Activated naive CD4-positive, alpha-beta T cell treated with anti-CD3 and anti-CD28 coated beads, Interleukin-2, amount 10 ng/mL, durations not matched to agents 7 days and 5 days (primary cell): ENCODE data around the gene ABHD4.
"Not testable (repeated sequence)": the region's sequence is repeated elsewhere in the genome, so short reads cannot be mapped to it uniquely, and the experiment has no call there.

ENCODE experiments used
- CTCF ChIA-PET: fragments of 350-600 bp; sonication (Branson Sonifier 250); formaldehyde crosslinking; loops from one replicate; lab custom pipeline; 2021; ENCODE audit warnings: antibody characterized with exemption; lab: Charles Lee
- DNase-seq: peaks from one replicate; pipeline ENCODE4 v3.0.0-alpha.2; 2020
- H3K27ac Mint-ChIP-seq: one replicate; pipeline ENCODE4 v1.8.0; 2021; ENCODE audit warnings: mild to moderate bottlenecking, moderate library complexity, mixed read lengths
- H3K27me3 Mint-ChIP-seq: one replicate; pipeline ENCODE4 v1.8.0; 2021; ENCODE audit warnings: mild to moderate bottlenecking, mixed read lengths
- H3K36me3 Mint-ChIP-seq: one replicate; pipeline ENCODE4 v1.8.0; 2021; ENCODE audit warnings: mixed read lengths
- H3K4me1 Mint-ChIP-seq: one replicate; pipeline ENCODE4 v1.8.0; 2021; ENCODE audit warnings: mixed read lengths
- H3K4me3 Mint-ChIP-seq: one replicate; pipeline ENCODE4 v1.8.0; 2021; ENCODE audit warnings: mild to moderate bottlenecking, moderate library complexity, mixed read lengths
- H3K9me3 Mint-ChIP-seq: one replicate; pipeline ENCODE4 v1.8.0; 2021; ENCODE audit warnings: mixed read lengths

Gene ABHD4

GRCh38 chr14:22601996-22602395, 3.9 kb downstream of the ABHD4 start:
- peak overlapping the region; percentile 40 for H3K27ac Mint-ChIP-seq
- CTCF ChIA-PET: no interaction called here
- peaks cover 45% of the 10 kb centered on the region for H3K36me3 Mint-ChIP-seq
- H3K9me3 Mint-ChIP-seq: no peaks in the 10 kb centered on the region
- H3K4me3 Mint-ChIP-seq: no peak overlapping the region
- H3K27me3 Mint-ChIP-seq: peaks cover 8% of the 10 kb centered on the region
- DNase-seq: no peak
- H3K4me1 Mint-ChIP-seq: peaks cover 33% of the 10 kb centered on the region

GRCh38 chr14:22602862-22603261, 4.8 kb downstream of the ABHD4 start:
- Mint-ChIP-seq H3K9me3 (no peaks in the 10 kb centered on the region), H3K27me3 (peaks cover 4% of the 10 kb centered on the region), H3K4me1 (peaks cover 27% of the 10 kb centered on the region), H3K36me3 (peaks cover 53% of the 10 kb centered on the region), H3K27ac (no peak overlapping the region), H3K4me3 (no peak overlapping the region)
- DNase-seq: no peak
- CTCF ChIA-PET: no interaction called here

GRCh38 chr14:22606380-22606779, 8.3 kb downstream of the ABHD4 start:
- DNase-seq: no peak
- Mint-ChIP-seq H3K9me3 (no peaks in the 10 kb centered on the region), H3K27me3 (no peaks in the 10 kb centered on the region), H3K27ac (no peak overlapping the region), H3K4me1 (peaks cover 4% of the 10 kb centered on the region), H3K4me3 (no peak overlapping the region), H3K36me3 (peaks cover 57% of the 10 kb centered on the region)
- CTCF ChIA-PET: interaction anchor here (0.8 kb wide), 1 partner anchor 268 kb away, joined by 3 read pairs; no protein-coding TSS in a partner anchor

GRCh38 chr14:22607291-22607690, 9.2 kb downstream of the ABHD4 start:
- peaks cover 50% of the 10 kb centered on the region for H3K36me3 Mint-ChIP-seq
- H3K4me3 Mint-ChIP-seq: no peak overlapping the region
- H3K27ac Mint-ChIP-seq: no peak overlapping the region
- no peaks in the 10 kb centered on the region for H3K27me3 Mint-ChIP-seq
- H3K9me3 Mint-ChIP-seq: no peaks in the 10 kb centered on the region
- DNase-seq: no peak
- CTCF ChIA-PET: no interaction called here
- H3K4me1 Mint-ChIP-seq: no peaks in the 10 kb centered on the region

GRCh38 chr14:22610931-22611330, 12.8 kb downstream of the ABHD4 start:
- H3K36me3 Mint-ChIP-seq: peaks cover 26% of the 10 kb centered on the region
- H3K27me3 Mint-ChIP-seq: no peaks in the 10 kb centered on the region
- CTCF ChIA-PET: no interaction called here

GRCh38 chr14:22613106-22613695, 15.1 kb downstream of the ABHD4 start:
- Mint-ChIP-seq H3K9me3 (no peaks in the 10 kb centered on the region), H3K27me3 (no peaks in the 10 kb centered on the region), H3K4me3 (no peak overlapping the region), H3K27ac (no peak overlapping the region), H3K36me3 (peaks cover 13% of the 10 kb centered on the region), H3K4me1 (no peaks in the 10 kb centered on the region)
- DNase-seq: no peak
- CTCF ChIA-PET: no interaction called here

More at GRCh38 chr14:22610931-22611330, 12.8 kb downstream of the ABHD4 start:
- Mint-ChIP-seq H3K27ac (no peak overlapping the region), H3K4me3 (no peak overlapping the region), H3K4me1 (no peaks in the 10 kb centered on the region), H3K9me3 (no peaks in the 10 kb centered on the region)
- no peak for DNase-seq

- no peaks in the 10 kb centered on the region for H3K27me3 Mint-ChIP-seq
- H3K9me3 Mint-ChIP-seq: no peaks in the 10 kb centered on the region
- no peak for DNase-seq
- CTCF ChIA-PET: no interaction called here
- H3K27ac Mint-ChIP-seq: no peak overlapping the region
- no peak overlapping the region for H3K4me3 Mint-ChIP-seq
- H3K36me3 Mint-ChIP-seq: peaks cover 13% of the 10 kb centered on the region
- H3K4me1 Mint-ChIP-seq: no peaks in the 10 kb centered on the region
Observed at GRCh38 chr14:22613736-22614239, 15.7 kb downstream of the ABHD4 start.

- peaks cover 13% of the 10 kb centered on the region for H3K36me3 Mint-ChIP-seq
- CTCF ChIA-PET: no interaction called here
- H3K27me3 Mint-ChIP-seq: no peaks in the 10 kb centered on the region
Observed at GRCh38 chr14:22614240-22614799, 16.2 kb downstream of the ABHD4 start.

GRCh38 chr14:22615765-22616164, 17.7 kb downstream of the ABHD4 start:
- H3K4me1 Mint-ChIP-seq, H3K27ac Mint-ChIP-seq, H3K4me3 Mint-ChIP-seq, H3K36me3 Mint-ChIP-seq, H3K27me3 Mint-ChIP-seq, CTCF ChIA-PET, H3K9me3 Mint-ChIP-seq, DNase-seq: not testable (repeated sequence)

More at GRCh38 chr14:22614240-22614799, 16.2 kb downstream of the ABHD4 start:
- no peak for DNase-seq
- no peaks in the 10 kb centered on the region for H3K9me3 Mint-ChIP-seq
- H3K27ac Mint-ChIP-seq: no peak overlapping the region
- H3K4me1 Mint-ChIP-seq: no peaks in the 10 kb centered on the region
- no peak overlapping the region for H3K4me3 Mint-ChIP-seq

GRCh38 chr14:22622255-22622654, 24.2 kb downstream of the ABHD4 start:
- Mint-ChIP-seq H3K27me3 (peaks cover 17% of the 10 kb centered on the region), H3K4me1 (no peaks in the 10 kb centered on the region), H3K36me3 (no peaks in the 10 kb centered on the region), H3K27ac (no peak overlapping the region), H3K4me3 (no peak overlapping the region), H3K9me3 (no peaks in the 10 kb centered on the region)
- no peak for DNase-seq
- CTCF ChIA-PET: interaction anchor here (1.0 kb wide), 1 partner anchor 364 kb away, joined by 4 read pairs; no protein-coding TSS in a partner anchor

GRCh38 chr14:22623047-22623446, 24.9 kb downstream of the ABHD4 start:
- no peak overlapping the region for H3K27ac Mint-ChIP-seq
- peaks cover 17% of the 10 kb centered on the region for H3K27me3 Mint-ChIP-seq
- DNase-seq: no peak
- H3K36me3 Mint-ChIP-seq: no peaks in the 10 kb centered on the region
- no peaks in the 10 kb centered on the region for H3K9me3 Mint-ChIP-seq
- no peak overlapping the region for H3K4me3 Mint-ChIP-seq
- CTCF ChIA-PET: interaction anchor here (1.0 kb wide), 1 partner anchor 363 kb away, joined by 4 read pairs; no protein-coding TSS in a partner anchor
- H3K4me1 Mint-ChIP-seq: no peaks in the 10 kb centered on the region

- Mint-ChIP-seq H3K4me1 (no peaks in the 10 kb centered on the region), H3K4me3 (no peak overlapping the region), H3K27me3 (peaks cover 32% of the 10 kb centered on the region), H3K27ac (no peak overlapping the region), H3K9me3 (peaks cover 6% of the 10 kb centered on the region), H3K36me3 (no peaks in the 10 kb centered on the region)
- CTCF ChIA-PET: no interaction called here
- DNase-seq: no peak
Observed at GRCh38 chr14:22626590-22626989, 28.5 kb downstream of the ABHD4 start.

GRCh38 chr14:22627506-22628263, 29.6 kb downstream of the ABHD4 start:
- no peak for DNase-seq
- Mint-ChIP-seq H3K27ac (no peak overlapping the region), H3K27me3 (peaks cover 35% of the 10 kb centered on the region), H3K4me3 (no peak overlapping the region), H3K4me1 (no peaks in the 10 kb centered on the region), H3K36me3 (no peaks in the 10 kb centered on the region), H3K9me3 (peaks cover 6% of the 10 kb centered on the region)
- CTCF ChIA-PET: no interaction called here

- no peak overlapping the region for H3K27ac Mint-ChIP-seq
- no peak overlapping the region for H3K4me3 Mint-ChIP-seq
- H3K36me3 Mint-ChIP-seq: no peaks in the 10 kb centered on the region
- no peak for DNase-seq
- H3K9me3 Mint-ChIP-seq: peaks cover 6% of the 10 kb centered on the region
- CTCF ChIA-PET: no interaction called here
- peaks cover 34% of the 10 kb centered on the region for H3K27me3 Mint-ChIP-seq
- no peaks in the 10 kb centered on the region for H3K4me1 Mint-ChIP-seq
Observed at GRCh38 chr14:22629361-22629760, 31.3 kb downstream of the ABHD4 start.
